Kidney (tissue), 14 donors: ENCODE measurements around the gene ULK4. TPM values are rescaled to one million over a fixed set of nuclear protein-coding genes. Genes with fewer than 3 reads are reported as not detected.
A peak's percentile ranks its signal among the peaks of the same experiment; 100 is the strongest.
"Not testable (repeated sequence)": the region's sequence is repeated elsewhere in the genome, so short reads cannot be mapped to it uniquely, and the experiment has no call there.

ENCODE experiments used
- DNase-seq, 5 donors: peaks; one replicate each; pipeline ENCODE4 v3.0.0-alpha.2; 2013 to 2020
- FAIRE-seq: peaks from 2 replicates; lab custom pipeline; 2012; peaks lifted over from hg19 to GRCh38; lab: Jason Lieb, UNC
- H3K27ac ChIP-seq, 2 donors: one replicate each; pipeline ENCODE4 v1.7.0; 2013; ENCODE audit warnings: low read depth in 2 of 2, low read length in 2 of 2, inconsistent platforms in 1 of 2
- H3K27me3 ChIP-seq: one replicate; pipeline ENCODE4 v1.7.1; 2013; ENCODE audit warnings: low read length, inconsistent platforms; ENCODE audit not compliant: control insufficient read depth, insufficient read depth
- H3K36me3 ChIP-seq, 3 donors: one replicate each; pipeline versions ENCODE4 v1.7.0 to v1.7.1; 2013; ENCODE audit warnings: low read length in 3 of 3, control low read depth in 1 of 3, inconsistent platforms in 1 of 3; ENCODE audit not compliant: insufficient read depth in 3 of 3, control insufficient read depth in 2 of 3
- H3K4me1 ChIP-seq, 3 donors: one replicate each; pipeline versions ENCODE4 v1.7.0 to v1.7.1; 2013; ENCODE audit warnings: low read length in 3 of 3, inconsistent platforms in 1 of 3, low read depth in 1 of 3; ENCODE audit not compliant: control insufficient read depth in 2 of 3, insufficient read depth in 2 of 3
- H3K4me3 ChIP-seq, 3 donors: one replicate each; pipeline versions ENCODE4 v1.7.0 to v1.8.1; 2013; ENCODE audit warnings: low read length in 3 of 3, control low read depth in 1 of 3, inconsistent platforms in 1 of 3
- H3K9ac ChIP-seq, 3 donors: one replicate each; pipeline versions ENCODE4 v1.7.0 to v1.7.1; 2013; ENCODE audit warnings: low read length in 3 of 3, control low read depth in 1 of 3, inconsistent platforms in 1 of 3
- H3K9me3 ChIP-seq, 3 donors: one replicate each; pipeline versions ENCODE4 v1.7.0 to v1.7.1; 2013; ENCODE audit warnings: low read length in 3 of 3, control low read depth in 1 of 3, inconsistent platforms in 1 of 3; ENCODE audit not compliant: control insufficient read depth in 2 of 3, insufficient read depth in 1 of 3
- CTCF ChIP-seq: IDR thresholded peaks from 3 replicates; pipeline ENCODE4 v1.5.1; 2012; ENCODE audit warnings: mild to moderate bottlenecking, moderate library complexity, borderline replicate concordance; ENCODE audit not compliant: insufficient read depth; ENCODE audit errors: extremely low read depth
- intact Hi-C: fragments of 100-400 bp; cut with DNase I; formaldehyde crosslinking; loops from one replicate; pipeline ENCODE4 v1.11.1; 2022
- polyA plus RNA-seq: library from polyadenylated mRNA; stranded (reverse); fragments of 350-450 nt; fragmentation: Illumina TruSeq; extraction: RNeasy Lipid Tissue Mini Kit (QIAGEN cat#74804); gene quantifications from one replicate; pipeline ENCODE4 v1.2.3, GENCODE V29; 2014; ENCODE audit warnings: low read depth, low replicate concordance; ENCODE audit not compliant: insufficient read depth
- total RNA-seq: library from RNA; stranded (reverse); fragmentation: NEBNext Ultra II Directional; extraction: Animal tissue kit (Norgen Biotek cat#: 25700); gene quantifications from one replicate; pipeline ENCODE4 v1.2.1, GENCODE V29; 2021
- donor health status: control.
- donor health status: control.
- donor health status: control.
- donor health status: control.
- donor health status: control.
- donor health status: DM: yes; HTN: yes; CAD: no.
- donor health status: Normal renal cell carcinoma (clear cell type).

ULK4 gene
- total and polyA plus RNA-seq, 2 donors from 2014 or later = 4.6 to 20.5 TPM

GRCh38 chr3:41394896-41395295, 567.0 kb downstream of the ULK4 start:
- no peak overlapping the region for H3K27ac ChIP-seq
- no peak for FAIRE-seq

GRCh38 chr3:41370765-41371535, 591.0 kb downstream of the ULK4 start:
- H3K36me3 ChIP-seq, H3K27ac ChIP-seq, H3K4me1 ChIP-seq, H3K4me3 ChIP-seq, H3K9ac ChIP-seq, H3K9me3 ChIP-seq, intact Hi-C loops, H3K27me3 ChIP-seq, FAIRE-seq: not testable (repeated sequence)
- peak in 3 of 5 donors; percentile 9 to 24 (median 22) for DNase-seq

More at GRCh38 chr3:41394896-41395295, 567.0 kb downstream of the ULK4 start:
- Histone ChIP-seq H3K27me3 (no peaks in the 10 kb centered on the region), H3K9ac (no peak overlapping the region), H3K36me3 (peaks cover 0 to 6% (median 0%) of the 10 kb centered on the region in 3 donors), H3K4me3 (no peak overlapping the region), H3K9me3 (no peaks in the 10 kb centered on the region), H3K4me1 (no peaks in the 10 kb centered on the region)
- intact Hi-C loops = no loop called here
- no peak for DNase-seq
- TF ChIP-seq CTCF = no peak

GRCh38 chr3:41370307-41370706, 591.6 kb downstream of the ULK4 start:
- no peak overlapping the region for H3K4me3 ChIP-seq
- TF ChIP-seq CTCF = no peak
- H3K9me3 ChIP-seq = no peaks in the 10 kb centered on the region
- DNase-seq = no peak
- no peaks in the 10 kb centered on the region for H3K36me3 ChIP-seq
- no peak overlapping the region for H3K9ac ChIP-seq
- no peaks in the 10 kb centered on the region for H3K4me1 ChIP-seq
- no peaks in the 10 kb centered on the region for H3K27me3 ChIP-seq
- H3K27ac ChIP-seq = no peak overlapping the region
- no peak for FAIRE-seq
- intact Hi-C loops = no loop called here

GRCh38 chr3:41369838-41370237, 592.1 kb downstream of the ULK4 start:
- Histone ChIP-seq H3K4me3 (no peak overlapping the region), H3K9ac (no peak overlapping the region), H3K4me1 (no peaks in the 10 kb centered on the region), H3K9me3 (no peaks in the 10 kb centered on the region), H3K27me3 (no peaks in the 10 kb centered on the region), H3K36me3 (no peaks in the 10 kb centered on the region), H3K27ac (no peak overlapping the region)
- FAIRE-seq = no peak
- TF ChIP-seq CTCF = no peak
- DNase-seq = peak in 3 of 5 donors; percentile 12 to 56 (median 40)
- intact Hi-C loops = no loop called here
